Neural progenitor cell (in vitro differentiated cells): ENCODE results near the gene SLC39A10. TPM values are rescaled to one million over a fixed set of nuclear protein-coding genes. Genes with fewer than 3 reads are reported as not detected.

Source experiments
- DNase-seq: peaks from one replicate; pipeline ENCODE4 v3.0.0-alpha.2; 2016; ENCODE audit warnings: low spot score
- H2AFZ ChIP-seq: fragments of 200-600 bp; sonication (generic); replicated peaks from 2 replicates; pipeline ENCODE4 v1.6.1; 2016; ENCODE audit warnings: antibody characterized with exemption
- H3F3A ChIP-seq: fragments of 200-600 bp; sonication (generic); 2 replicates; pipeline ENCODE4 v1.6.1; 2016; ENCODE audit warnings: antibody characterized with exemption, low read depth
- H3K27ac ChIP-seq: fragments of 200-600 bp; sonication (generic); 2 replicates; pipeline ENCODE4 v1.5.1; 2016; ENCODE audit warnings: mild to moderate bottlenecking
- H3K27me3 ChIP-seq: fragments of 200-600 bp; sonication (generic); 2 replicates; pipeline ENCODE4 v1.6.1; 2016; ENCODE audit warnings: mild to moderate bottlenecking, moderate library complexity
- H3K36me3 ChIP-seq: fragments of 200-600 bp; sonication (generic); 2 replicates; pipeline ENCODE4 v1.5.1; 2016
- H3K4me1 ChIP-seq: fragments of 200-600 bp; sonication (generic); 2 replicates; pipeline ENCODE4 v1.6.1; 2016; ENCODE audit warnings: mixed run types
- H3K4me2 ChIP-seq: fragments of 200-600 bp; sonication (generic); 2 replicates; pipeline ENCODE4 v1.6.1; 2016
- H3K4me3 ChIP-seq: fragments of 200-600 bp; sonication (generic); 2 replicates; pipeline ENCODE4 v1.5.1; 2016
- H3K79me2 ChIP-seq: fragments of 200-600 bp; sonication (generic); 2 replicates; pipeline ENCODE4 v1.6.1; 2016; ENCODE audit warnings: low read depth
- H3K9ac ChIP-seq: fragments of 200-600 bp; sonication (generic); 2 replicates; pipeline ENCODE4 v1.6.1; 2016
- H3K9me3 ChIP-seq: fragments of 200-600 bp; sonication (generic); 2 replicates; pipeline ENCODE4 v1.5.1; 2016; ENCODE audit warnings: low read depth
- H4K20me1 ChIP-seq: fragments of 200-600 bp; sonication (generic); 2 replicates; pipeline ENCODE4 v1.6.1; 2016; ENCODE audit warnings: low read depth
- H3K27ac Mint-ChIP-seq: 3 replicates; pipeline ENCODE4 v1.8.0; 2021; ENCODE audit warnings: mixed read lengths
- H3K27me3 Mint-ChIP-seq: 2 replicates; pipeline ENCODE4 v1.8.0; 2022; ENCODE audit warnings: low read depth, mild to moderate bottlenecking, inconsistent platforms, moderate library complexity, mixed read lengths; ENCODE audit not compliant: insufficient read depth
- H3K36me3 Mint-ChIP-seq: 3 replicates; pipeline ENCODE4 v1.8.0; 2021; ENCODE audit warnings: mixed read lengths
- H3K4me1 Mint-ChIP-seq: 3 replicates; pipeline ENCODE4 v1.8.0; 2021; ENCODE audit warnings: mixed read lengths
- H3K4me3 Mint-ChIP-seq: 3 replicates; pipeline ENCODE4 v1.8.0; 2021; ENCODE audit warnings: mild to moderate bottlenecking, moderate library complexity, mixed read lengths
- H3K9me3 Mint-ChIP-seq: 3 replicates; pipeline ENCODE4 v1.8.0; 2020; ENCODE audit warnings: mixed read lengths
- EZH2 ChIP-seq: fragments of 200-600 bp; sonication (generic); IDR thresholded peaks from 2 replicates; pipeline ENCODE4 v1.6.1; 2017; ENCODE audit warnings: antibody characterized with exemption, mild to moderate bottlenecking, moderate library complexity
- EZH2phosphoT487 ChIP-seq: fragments of 200-600 bp; sonication (generic); IDR thresholded peaks from 2 replicates; pipeline ENCODE4 v1.6.1; 2017; ENCODE audit warnings: antibody characterized with exemption
- total RNA-seq: library from RNA; depleted of rRNA; stranded (reverse); fragments of >200 nt; gene quantifications from 2 replicates; pipeline ENCODE4 v1.2.3, GENCODE V29; 2015; ENCODE audit warnings: low replicate concordance
- TF ChIP-seq, protein P1 (sequence below): fragments of 200-600 bp; sonication (generic); IDR thresholded peaks from 2 replicates; pipeline ENCODE4 v1.5.1; 2017; ENCODE audit warnings: antibody characterized with exemption, mild to moderate bottlenecking

Gene SLC39A10
- total RNA-seq, 1 donor from 2014 or later = 253 TPM

DNA sequence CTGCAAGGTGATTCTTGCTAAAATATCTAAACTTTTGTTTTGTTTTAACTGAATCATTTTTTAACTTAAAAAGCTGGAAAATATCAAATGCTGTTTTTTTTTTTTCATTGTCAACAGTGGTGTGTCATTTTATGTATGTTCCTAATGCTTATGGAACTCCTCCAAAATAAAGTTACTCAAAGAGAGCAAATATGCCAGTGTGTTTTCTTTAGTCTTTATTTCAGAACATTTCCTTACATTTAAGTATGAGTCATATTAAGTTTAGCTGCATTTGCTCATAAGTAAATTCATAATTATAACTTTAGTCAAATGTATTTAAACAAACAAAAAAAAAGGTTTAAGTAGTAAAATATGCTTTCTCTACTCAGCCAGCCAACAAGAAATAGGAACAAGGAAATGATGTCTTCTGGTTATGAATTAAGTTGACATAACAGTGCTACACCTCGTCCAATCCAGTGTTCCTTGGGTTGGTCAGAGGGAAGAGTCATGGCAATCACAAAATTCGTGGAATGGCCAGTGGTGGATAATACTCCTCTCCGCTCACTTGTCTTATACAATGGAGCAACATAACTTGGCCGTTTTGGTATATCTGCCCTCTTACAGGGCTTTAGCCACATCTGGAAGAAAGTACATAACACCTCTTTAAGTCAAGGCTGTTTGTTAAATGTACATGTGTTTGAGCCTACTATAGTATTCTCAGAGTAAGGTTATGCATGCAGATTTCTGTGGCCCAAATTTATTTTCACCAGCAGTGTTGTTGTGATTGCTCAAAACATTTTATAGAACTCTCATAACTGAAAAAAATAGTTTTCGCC, 80.7 kb downstream of the SLC39A10 start:
- Mint-ChIP-seq H3K4me1 (no peaks in the 10 kb centered on the region), H3K27me3 (no peaks in the 10 kb centered on the region), H3K27ac (no peak overlapping the region), H3K4me3 (no peak overlapping the region), H3K9me3 (peaks cover 2% of the 10 kb centered on the region), H3K36me3 (peaks cover 26% of the 10 kb centered on the region)
- no peak for DNase-seq
- no peak overlapping the region for H3K9ac ChIP-seq
- H3K4me3 ChIP-seq = no peak overlapping the region
- no peak overlapping the region for H3K4me2 ChIP-seq
- no peaks in the 10 kb centered on the region for H3K79me2 ChIP-seq
- TF ChIP-seq EZH2phosphoT487 (no peak), EZH2 (no peak)
- TF ChIP-seq, protein P1, sequence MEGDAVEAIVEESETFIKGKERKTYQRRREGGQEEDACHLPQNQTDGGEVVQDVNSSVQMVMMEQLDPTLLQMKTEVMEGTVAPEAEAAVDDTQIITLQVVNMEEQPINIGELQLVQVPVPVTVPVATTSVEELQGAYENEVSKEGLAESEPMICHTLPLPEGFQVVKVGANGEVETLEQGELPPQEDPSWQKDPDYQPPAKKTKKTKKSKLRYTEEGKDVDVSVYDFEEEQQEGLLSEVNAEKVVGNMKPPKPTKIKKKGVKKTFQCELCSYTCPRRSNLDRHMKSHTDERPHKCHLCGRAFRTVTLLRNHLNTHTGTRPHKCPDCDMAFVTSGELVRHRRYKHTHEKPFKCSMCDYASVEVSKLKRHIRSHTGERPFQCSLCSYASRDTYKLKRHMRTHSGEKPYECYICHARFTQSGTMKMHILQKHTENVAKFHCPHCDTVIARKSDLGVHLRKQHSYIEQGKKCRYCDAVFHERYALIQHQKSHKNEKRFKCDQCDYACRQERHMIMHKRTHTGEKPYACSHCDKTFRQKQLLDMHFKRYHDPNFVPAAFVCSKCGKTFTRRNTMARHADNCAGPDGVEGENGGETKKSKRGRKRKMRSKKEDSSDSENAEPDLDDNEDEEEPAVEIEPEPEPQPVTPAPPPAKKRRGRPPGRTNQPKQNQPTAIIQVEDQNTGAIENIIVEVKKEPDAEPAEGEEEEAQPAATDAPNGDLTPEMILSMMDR = no peak
- no peaks in the 10 kb centered on the region for H3K4me1 ChIP-seq
- H3K9me3 ChIP-seq = no peaks in the 10 kb centered on the region
- peaks cover 10% of the 10 kb centered on the region for H3K36me3 ChIP-seq
- no peaks in the 10 kb centered on the region for H3F3A ChIP-seq
- H3K27me3 ChIP-seq = no peaks in the 10 kb centered on the region
- H4K20me1 ChIP-seq = no peaks in the 10 kb centered on the region
- H2AFZ ChIP-seq = no peak overlapping the region
- no peak overlapping the region for H3K27ac ChIP-seq

DNA sequence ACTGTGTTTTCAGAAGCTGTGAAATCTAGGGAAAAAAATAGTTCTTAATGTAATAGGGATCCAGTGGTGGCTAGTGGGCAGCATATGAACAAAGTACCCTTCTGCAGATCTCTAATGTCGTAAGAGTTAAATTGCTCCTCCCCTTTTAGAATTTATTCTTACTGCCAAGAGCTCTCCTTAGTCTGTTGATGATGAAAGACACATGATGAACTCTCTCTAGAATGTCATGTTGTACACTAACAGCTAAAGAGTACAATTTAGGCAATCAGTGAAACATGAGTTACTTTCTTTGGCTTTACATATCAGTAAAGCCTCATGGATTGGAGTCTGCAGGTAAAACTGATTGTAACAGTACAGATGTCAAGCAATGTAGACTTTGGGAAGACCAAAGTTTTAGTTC, 84.2 kb downstream of the SLC39A10 start:
- peaks cover 14% of the 10 kb centered on the region for H3K36me3 ChIP-seq
- H3K36me3 Mint-ChIP-seq = peaks cover 32% of the 10 kb centered on the region

DNA sequence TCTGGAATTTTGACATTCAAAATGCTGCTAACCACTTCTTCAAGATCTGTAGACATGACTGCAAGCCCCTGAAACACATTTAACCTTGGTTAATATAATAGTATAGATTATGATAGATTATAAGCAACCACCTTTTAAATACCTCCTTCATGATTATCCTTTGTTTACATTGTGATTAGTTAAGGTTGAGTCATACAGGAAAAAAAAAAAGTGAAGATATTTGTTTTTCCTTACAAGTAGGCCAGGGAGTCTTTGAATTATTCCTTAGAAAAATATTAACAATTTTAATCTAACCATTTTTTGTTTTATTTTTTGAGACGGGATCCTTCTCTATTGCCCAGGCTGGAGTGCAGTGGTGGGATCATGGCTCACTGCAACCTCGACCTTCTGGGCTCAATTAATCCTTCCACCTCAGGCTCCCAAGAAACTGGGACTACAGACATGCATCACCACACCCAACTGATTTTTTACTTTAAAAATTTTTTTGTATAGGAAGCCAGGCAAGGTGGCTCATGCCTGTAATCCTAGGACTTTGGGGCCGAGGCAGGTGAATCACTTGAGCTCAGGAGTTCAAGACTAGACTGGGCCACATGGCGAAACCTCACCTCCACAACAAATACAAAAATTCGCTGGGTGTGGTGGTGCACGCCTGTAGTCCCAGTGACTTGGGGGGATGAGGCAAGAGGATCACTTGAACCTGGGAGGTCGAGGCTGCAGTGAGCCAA, 99.4 kb downstream of the SLC39A10 start:
- no peak overlapping the region for H3K4me3 ChIP-seq
- no peaks in the 10 kb centered on the region for H3K9me3 ChIP-seq
- no peaks in the 10 kb centered on the region for H3K79me2 ChIP-seq
- peaks cover 11% of the 10 kb centered on the region for H3K4me1 ChIP-seq
- no peak for TF ChIP-seq EZH2
- no peak for TF ChIP-seq EZH2phosphoT487
- TF ChIP-seq, protein P1 = no peak
- H3K4me2 ChIP-seq = no peak overlapping the region
- H3K27me3 Mint-ChIP-seq = peaks cover 3% of the 10 kb centered on the region
- H3K9me3 Mint-ChIP-seq = no peaks in the 10 kb centered on the region
- H3K36me3 Mint-ChIP-seq = no peaks in the 10 kb centered on the region
- H3K27me3 ChIP-seq = no peaks in the 10 kb centered on the region
- H2AFZ ChIP-seq = no peak overlapping the region
- H3K4me1 Mint-ChIP-seq = no peaks in the 10 kb centered on the region
- H3K9ac ChIP-seq = no peak overlapping the region
- DNase-seq = no peak
- H4K20me1 ChIP-seq = no peaks in the 10 kb centered on the region
- no peak overlapping the region for H3K27ac Mint-ChIP-seq
- H3F3A ChIP-seq = no peaks in the 10 kb centered on the region
- no peak overlapping the region for H3K27ac ChIP-seq
- no peak overlapping the region for H3K4me3 Mint-ChIP-seq
- no peaks in the 10 kb centered on the region for H3K36me3 ChIP-seq

More for the DNA sequence above, 84.2 kb downstream of the SLC39A10 start:
- TF ChIP-seq EZH2 (no peak), EZH2phosphoT487 (no peak)
- TF ChIP-seq, protein P1 = no peak
- H3K4me2 ChIP-seq = no peak overlapping the region
- no peak overlapping the region for H3K4me3 ChIP-seq
- DNase-seq = no peak
- Mint-ChIP-seq H3K27me3 (no peaks in the 10 kb centered on the region), H3K9me3 (peaks cover 18% of the 10 kb centered on the region), H3K4me1 (no peaks in the 10 kb centered on the region), H3K4me3 (no peak overlapping the region), H3K27ac (no peak overlapping the region)
- H3K9me3 ChIP-seq = peaks cover 5% of the 10 kb centered on the region
- no peak overlapping the region for H2AFZ ChIP-seq
- H3K27me3 ChIP-seq = no peaks in the 10 kb centered on the region
- H3F3A ChIP-seq = no peaks in the 10 kb centered on the region
- no peaks in the 10 kb centered on the region for H3K79me2 ChIP-seq
- H3K27ac ChIP-seq = no peak overlapping the region
- no peaks in the 10 kb centered on the region for H3K4me1 ChIP-seq
- H4K20me1 ChIP-seq = no peaks in the 10 kb centered on the region
- H3K9ac ChIP-seq = no peak overlapping the region
